Ascending aorta (tissue), 2 donors: ENCODE measurements around the gene OR52J3. TPM values are rescaled to one million over a fixed set of nuclear protein-coding genes. Genes with fewer than 3 reads are reported as not detected.
A peak's percentile ranks its signal among the peaks of the same experiment; 100 is the strongest.

Experiments
- DNase-seq, 2 donors: peaks; one replicate each; pipeline ENCODE4 v3.0.0-alpha.2; 2019; ENCODE audit warnings: low spot score in 2 of 2
- H3K27ac ChIP-seq, 2 donors: fragments of 200-600 bp; sonication (generic); one replicate each; pipeline ENCODE4 v1.5.1; 2016 to 2017; ENCODE audit warnings: mild to moderate bottlenecking in 1 of 2
- H3K27me3 ChIP-seq: fragments of 200-600 bp; sonication (generic); one replicate; pipeline ENCODE4 v1.5.1; 2017
- H3K36me3 ChIP-seq, 2 donors: fragments of 200-600 bp; sonication (generic); one replicate each; pipeline ENCODE4 v1.5.1; 2016
- H3K4me1 ChIP-seq, 2 donors: fragments of 200-600 bp; sonication (generic); one replicate each; pipeline ENCODE4 v1.5.1; 2016 to 2017; ENCODE audit warnings: mild to moderate bottlenecking in 1 of 2
- H3K4me3 ChIP-seq, 2 donors: fragments of 200-600 bp; sonication (generic); one replicate each; pipeline ENCODE4 v1.5.1; 2016 to 2017; ENCODE audit warnings: mild to moderate bottlenecking in 1 of 2
- H3K9me3 ChIP-seq, 2 donors: fragments of 200-600 bp; sonication (generic); one replicate each; pipeline ENCODE4 v1.5.1; 2016
- intact Hi-C: fragments of 100-400 bp; cut with DNase I; formaldehyde crosslinking; loops from one replicate; pipeline ENCODE4 v1.15.1; 2023
- total RNA-seq: library from RNA; depleted of rRNA; stranded (reverse); fragments of >200 nt; gene quantifications from one replicate; pipeline ENCODE4 v1.1.0, GENCODE V29; 2016
- TF ChIP-seq, protein P1 (sequence below), 3 experiments: fragments of 200-600 bp in 2 of 3; fragments of 450-650 bp in 1 of 3; sonication (generic) in 2 of 3; IDR thresholded peaks; one replicate each; pipeline ENCODE4 v1.5.1; 2016 to 2019; ENCODE audit warnings: antibody characterized with exemption in 3 of 3, mild to moderate bottlenecking in 1 of 3, moderate library complexity in 1 of 3

OR52J3 gene
- total RNA-seq: not detected

DNA sequence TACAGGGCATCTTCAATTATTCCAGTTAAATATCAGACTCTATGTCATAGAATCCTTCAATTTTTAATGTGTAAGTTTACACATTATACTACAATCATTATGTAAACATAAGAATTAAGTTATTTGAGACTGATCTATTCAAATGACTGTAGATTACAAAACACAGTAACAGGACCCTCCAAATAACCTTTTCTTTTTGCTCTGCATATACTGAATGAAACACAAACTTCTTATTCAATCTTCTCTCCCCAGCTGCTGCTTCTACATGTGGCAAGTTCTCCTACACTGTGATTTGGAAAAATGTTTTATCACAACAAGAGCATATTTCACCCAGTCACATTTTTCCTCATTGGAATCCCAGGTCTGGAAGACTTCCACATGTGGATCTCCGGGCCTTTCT, at the start of gene OR52J3:
Gene OR52J3 (plus strand): TSS at position 301 of the 400 bp plus-strand sequence. CDS start 0 bp downstream, at position 301.
- Histone ChIP-seq H3K27me3 (no peaks in the 10 kb centered on the region), H3K36me3 (no peaks in the 10 kb centered on the region), H3K9me3 (no peaks in the 10 kb centered on the region), H3K4me3 (no peak within 1 kb of the TSS), H3K27ac (no peak within 1 kb of the TSS), H3K4me1 (no peaks in the 10 kb centered on the region)
- intact Hi-C loops: no loop called here
- TF ChIP-seq, protein P1, sequence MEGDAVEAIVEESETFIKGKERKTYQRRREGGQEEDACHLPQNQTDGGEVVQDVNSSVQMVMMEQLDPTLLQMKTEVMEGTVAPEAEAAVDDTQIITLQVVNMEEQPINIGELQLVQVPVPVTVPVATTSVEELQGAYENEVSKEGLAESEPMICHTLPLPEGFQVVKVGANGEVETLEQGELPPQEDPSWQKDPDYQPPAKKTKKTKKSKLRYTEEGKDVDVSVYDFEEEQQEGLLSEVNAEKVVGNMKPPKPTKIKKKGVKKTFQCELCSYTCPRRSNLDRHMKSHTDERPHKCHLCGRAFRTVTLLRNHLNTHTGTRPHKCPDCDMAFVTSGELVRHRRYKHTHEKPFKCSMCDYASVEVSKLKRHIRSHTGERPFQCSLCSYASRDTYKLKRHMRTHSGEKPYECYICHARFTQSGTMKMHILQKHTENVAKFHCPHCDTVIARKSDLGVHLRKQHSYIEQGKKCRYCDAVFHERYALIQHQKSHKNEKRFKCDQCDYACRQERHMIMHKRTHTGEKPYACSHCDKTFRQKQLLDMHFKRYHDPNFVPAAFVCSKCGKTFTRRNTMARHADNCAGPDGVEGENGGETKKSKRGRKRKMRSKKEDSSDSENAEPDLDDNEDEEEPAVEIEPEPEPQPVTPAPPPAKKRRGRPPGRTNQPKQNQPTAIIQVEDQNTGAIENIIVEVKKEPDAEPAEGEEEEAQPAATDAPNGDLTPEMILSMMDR (IDR thresholded peaks at IDR 0.05): no peak
- no peak for DNase-seq

DNA sequence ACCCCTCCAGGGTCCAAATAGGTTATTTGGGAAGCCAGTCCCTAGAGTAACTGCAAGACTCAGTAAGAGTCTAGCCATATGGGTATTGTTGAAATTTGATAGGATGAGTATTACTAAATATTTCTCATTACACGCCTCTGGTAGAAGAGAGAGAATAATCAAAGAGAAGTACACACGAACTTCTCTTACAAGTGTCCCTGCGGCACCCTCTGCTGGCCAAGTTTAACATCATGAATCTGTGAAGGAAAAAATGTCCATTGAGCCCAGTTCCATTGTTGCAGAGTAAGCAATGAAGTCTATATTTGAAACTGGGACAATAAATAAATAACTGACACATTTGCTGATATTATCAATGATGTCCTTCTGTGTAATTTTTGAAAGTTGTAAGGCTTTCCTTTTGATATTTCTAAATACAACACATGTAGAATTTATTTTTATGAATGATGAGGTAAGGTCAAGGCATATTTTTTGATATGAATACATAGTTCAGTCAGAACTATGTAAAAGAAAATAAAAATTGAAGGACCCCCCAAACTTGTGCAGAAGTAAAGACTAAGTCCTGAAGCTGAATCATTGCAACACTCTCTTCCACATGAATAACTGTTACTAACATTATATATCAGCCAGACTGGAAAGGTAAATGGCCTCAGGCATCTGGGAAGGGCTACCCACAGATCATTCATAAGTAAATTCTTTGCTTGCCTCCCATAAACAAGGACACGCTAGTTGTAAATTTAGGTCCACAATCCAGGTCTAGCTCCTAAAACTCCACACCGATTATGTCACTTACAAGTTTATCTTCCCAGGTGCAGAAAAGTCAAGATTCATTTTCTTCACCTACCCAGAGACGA, 41.7 kb upstream of the OR52J3 start:
- no peak for DNase-seq
- intact Hi-C loops: no loop called here
- Histone ChIP-seq H3K27ac (no peak overlapping the region), H3K9me3 (no peaks in the 10 kb centered on the region), H3K4me1 (no peaks in the 10 kb centered on the region), H3K36me3 (no peaks in the 10 kb centered on the region), H3K4me3 (no peak overlapping the region), H3K27me3 (no peaks in the 10 kb centered on the region)
- TF ChIP-seq, protein P1 (IDR thresholded peaks at IDR 0.05): peak in 1 of 3 experiments; percentile 23

DNA sequence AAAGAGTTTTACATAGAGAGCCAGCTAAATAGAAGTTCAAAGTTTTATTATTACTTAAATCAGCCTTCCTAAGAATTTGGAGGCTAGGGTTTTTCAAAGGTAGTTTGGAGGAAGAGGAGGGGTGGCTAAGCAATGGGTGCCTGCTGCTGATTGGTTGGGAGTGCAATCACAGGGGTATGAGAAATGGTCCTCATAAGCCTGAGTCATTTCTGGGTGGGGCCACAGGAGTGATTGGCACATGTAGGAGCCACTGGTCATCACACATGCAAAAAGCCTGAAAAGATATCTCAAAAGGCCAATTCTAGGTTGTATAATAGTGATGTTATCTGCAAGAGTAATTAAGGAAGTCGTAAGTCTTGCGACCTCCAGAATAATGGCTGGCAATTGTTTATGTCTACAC, 38.8 kb upstream of the OR52J3 start:
- TF ChIP-seq, protein P1 (IDR thresholded peaks at IDR 0.05): no peak
- no peak for DNase-seq
- intact Hi-C loops: no loop called here
- Histone ChIP-seq H3K9me3 (no peaks in the 10 kb centered on the region), H3K4me1 (no peaks in the 10 kb centered on the region), H3K27me3 (no peaks in the 10 kb centered on the region), H3K36me3 (no peaks in the 10 kb centered on the region), H3K4me3 (no peak overlapping the region), H3K27ac (no peak overlapping the region)

DNA sequence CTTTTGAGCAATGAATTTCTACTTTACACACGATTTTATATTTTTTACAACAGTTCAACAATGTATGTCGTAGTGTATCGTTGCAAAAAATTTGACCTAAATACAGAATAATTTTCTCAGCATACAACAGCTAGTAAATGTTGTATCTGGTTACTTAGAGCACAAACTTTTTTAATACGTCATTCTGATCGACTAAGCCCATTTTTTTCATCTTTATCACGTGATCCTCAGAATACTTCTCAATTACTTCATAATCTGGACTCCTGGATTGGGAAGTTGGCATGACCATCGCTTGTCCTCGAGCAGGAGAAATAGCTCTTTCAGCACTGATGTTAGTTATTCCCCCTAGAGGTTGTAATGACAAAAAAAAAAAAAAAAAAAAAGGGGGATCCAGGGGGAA, 35.1 kb upstream of the OR52J3 start:
- DNase-seq: no peak
- no peaks in the 10 kb centered on the region for H3K9me3 ChIP-seq
- no peak overlapping the region for H3K27ac ChIP-seq
- TF ChIP-seq, protein P1 (IDR thresholded peaks at IDR 0.05): no peak
- intact Hi-C loops: no loop called here
- H3K27me3 ChIP-seq: no peaks in the 10 kb centered on the region
- no peak overlapping the region for H3K4me3 ChIP-seq
- H3K36me3 ChIP-seq: no peaks in the 10 kb centered on the region
- no peaks in the 10 kb centered on the region for H3K4me1 ChIP-seq

DNA sequence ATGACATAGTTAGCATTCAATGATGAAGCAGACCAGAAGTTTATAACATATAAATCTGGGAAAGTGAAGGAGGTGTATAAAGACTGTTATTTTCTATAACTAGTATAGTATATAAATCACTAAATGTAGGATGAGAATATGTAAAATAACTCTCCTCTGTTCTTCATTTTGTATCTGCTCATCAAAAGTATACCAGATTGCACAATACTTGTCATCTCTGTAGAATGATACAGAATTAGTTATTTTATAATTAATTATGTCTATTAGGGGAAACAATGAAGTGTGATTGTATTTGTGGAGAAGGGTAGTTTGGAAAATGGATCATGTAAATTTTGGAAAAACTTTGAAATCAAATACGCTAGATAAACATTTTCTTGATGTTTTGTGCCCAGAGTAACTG, 33.3 kb upstream of the OR52J3 start:
- Histone ChIP-seq H3K27me3 (no peaks in the 10 kb centered on the region), H3K9me3 (no peaks in the 10 kb centered on the region), H3K36me3 (no peaks in the 10 kb centered on the region), H3K27ac (no peak overlapping the region), H3K4me3 (no peak overlapping the region), H3K4me1 (no peaks in the 10 kb centered on the region)
- TF ChIP-seq, protein P1 (IDR thresholded peaks at IDR 0.05): no peak
- intact Hi-C loops: no loop called here
- DNase-seq: no peak
